PC-9 (cell line): ENCODE measurements around the gene PROZ.

Experiments
- EZH2 ChIP-seq: fragments of 200-600 bp; sonication (generic); IDR thresholded peaks from 2 replicates; pipeline ENCODE4 v1.8.0; 2017; ENCODE audit warnings: antibody characterized with exemption, low read depth
- TF ChIP-seq, protein P1 (sequence below): fragments of 200-600 bp; sonication (generic); conservative IDR thresholded peaks from 2 replicates; pipeline ENCODE4 v1.6.1; 2017; ENCODE audit warnings: mixed run types, antibody characterized with exemption, mild to moderate bottlenecking, moderate library complexity

GRCh38 chr13:113204378-113204734 is 45.9 kb downstream of the PROZ start:
- TF ChIP-seq, protein P1, sequence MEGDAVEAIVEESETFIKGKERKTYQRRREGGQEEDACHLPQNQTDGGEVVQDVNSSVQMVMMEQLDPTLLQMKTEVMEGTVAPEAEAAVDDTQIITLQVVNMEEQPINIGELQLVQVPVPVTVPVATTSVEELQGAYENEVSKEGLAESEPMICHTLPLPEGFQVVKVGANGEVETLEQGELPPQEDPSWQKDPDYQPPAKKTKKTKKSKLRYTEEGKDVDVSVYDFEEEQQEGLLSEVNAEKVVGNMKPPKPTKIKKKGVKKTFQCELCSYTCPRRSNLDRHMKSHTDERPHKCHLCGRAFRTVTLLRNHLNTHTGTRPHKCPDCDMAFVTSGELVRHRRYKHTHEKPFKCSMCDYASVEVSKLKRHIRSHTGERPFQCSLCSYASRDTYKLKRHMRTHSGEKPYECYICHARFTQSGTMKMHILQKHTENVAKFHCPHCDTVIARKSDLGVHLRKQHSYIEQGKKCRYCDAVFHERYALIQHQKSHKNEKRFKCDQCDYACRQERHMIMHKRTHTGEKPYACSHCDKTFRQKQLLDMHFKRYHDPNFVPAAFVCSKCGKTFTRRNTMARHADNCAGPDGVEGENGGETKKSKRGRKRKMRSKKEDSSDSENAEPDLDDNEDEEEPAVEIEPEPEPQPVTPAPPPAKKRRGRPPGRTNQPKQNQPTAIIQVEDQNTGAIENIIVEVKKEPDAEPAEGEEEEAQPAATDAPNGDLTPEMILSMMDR: no peak
- TF ChIP-seq EZH2: no peak
